ENCODE measurements around the gene GULP1.

Gene GULP1

GRCh38 chr2:188292348-188293239 is 920 bp downstream of the GULP1 start (continued):
- TF ChIP-seq ZNF513 (tag by site-specific recombination; IDR thresholded peaks at IDR 0.05) (no peak), SCRT1 (tag by site-specific recombination; IDR thresholded peaks at IDR 0.05; ENCODE audit: borderline replicate concordance) (0 out of 2 replicates have a peak, but pooled peaks have one; percentile 60), ZBTB49 (tag by site-specific recombination; IDR thresholded peaks at IDR 0.05; ENCODE audit: low read depth) (no peak), ZNF280C (tag by site-specific recombination; IDR thresholded peaks at IDR 0.05) (no peak), ZNF677 (tag by site-specific recombination; IDR thresholded peaks at IDR 0.05) (no peak), ZNF600 (tag by site-specific recombination; IDR thresholded peaks at IDR 0.05) (peak; percentile 84), ZBTB10 (tag by site-specific recombination; IDR thresholded peaks at IDR 0.05) (no peak), ZNF157 (tag by site-specific recombination; IDR thresholded peaks at IDR 0.05) (no peak), MYNN (tag by site-specific recombination; IDR thresholded peaks at IDR 0.05; ENCODE audit: borderline replicate concordance) (no peak), AEBP2 (tag by site-specific recombination; IDR thresholded peaks at IDR 0.05; ENCODE audit: borderline replicate concordance) (no peak), ZEB2 (tag by site-specific recombination; IDR thresholded peaks at IDR 0.05) (no peak), SP3 (tag by site-specific recombination; IDR thresholded peaks at IDR 0.05) (peak; percentile 60; the same call in 1 of the 2 replicates), HOXD13 (CRISPR knock-in tag; IDR thresholded peaks at IDR 0.05; ENCODE audit: borderline replicate concordance) (no peak), ZNF23 (tag by site-specific recombination; IDR thresholded peaks at IDR 0.05; ENCODE audit: borderline replicate concordance) (no peak), ZNF350 (tag by site-specific recombination; IDR thresholded peaks at IDR 0.05) (no peak), ZNF26 (tag by site-specific recombination; IDR thresholded peaks at IDR 0.05) (no peak), OSR2 (tag by site-specific recombination; IDR thresholded peaks at IDR 0.05) (peak; percentile 38), ZNF174 (tag by site-specific recombination; IDR thresholded peaks at IDR 0.05) (no peak), ZSCAN5A (tag by site-specific recombination; IDR thresholded peaks at IDR 0.05) (0 out of 2 replicates have a peak, but pooled peaks have one; percentile 11), ZNF138 (tag by site-specific recombination; IDR thresholded peaks at IDR 0.05; ENCODE audit: borderline replicate concordance) (no peak), ZNF112 (tag by site-specific recombination; IDR thresholded peaks at IDR 0.05) (no peak), ZNF2 (tag by site-specific recombination; IDR thresholded peaks at IDR 0.05) (no peak), BCL11B (tag by site-specific recombination; IDR thresholded peaks at IDR 0.05; ENCODE audit: low read depth) (0 out of 2 replicates have a peak, but pooled peaks have one; percentile 11), ZNF558 (tag by site-specific recombination; IDR thresholded peaks at IDR 0.05) (no peak)

All from HEK293 (cell line).